HS-27A (cell line): ENCODE measurements around the gene PARVB.

Experiments used
- DNase-seq: peaks from one replicate; pipeline ENCODE4 v3.0.0-alpha.2; 2012; ENCODE audit warnings: low read depth, missing footprints

PARVB gene

DNA sequence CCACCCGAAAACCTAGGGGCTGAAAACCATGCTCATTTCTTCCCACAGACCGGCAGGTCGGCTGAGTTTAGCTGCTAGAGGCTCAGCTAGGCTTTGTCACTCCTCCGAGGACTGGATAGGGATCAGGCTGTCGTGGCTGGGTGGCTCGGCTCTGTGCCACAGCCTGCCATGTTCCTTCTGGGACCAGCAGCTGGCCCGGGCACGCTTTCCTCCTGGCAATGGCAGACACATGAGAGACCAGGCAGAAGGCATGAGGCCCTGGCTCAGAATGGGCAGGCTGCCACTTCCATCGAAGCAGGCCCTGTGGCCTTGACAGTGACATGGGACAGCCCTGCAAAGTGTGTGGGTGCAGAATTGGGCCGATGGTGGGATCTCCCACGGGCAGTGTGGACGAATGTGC lies 177.6 kb downstream of the PARVB start:
- no peak for DNase-seq

DNA sequence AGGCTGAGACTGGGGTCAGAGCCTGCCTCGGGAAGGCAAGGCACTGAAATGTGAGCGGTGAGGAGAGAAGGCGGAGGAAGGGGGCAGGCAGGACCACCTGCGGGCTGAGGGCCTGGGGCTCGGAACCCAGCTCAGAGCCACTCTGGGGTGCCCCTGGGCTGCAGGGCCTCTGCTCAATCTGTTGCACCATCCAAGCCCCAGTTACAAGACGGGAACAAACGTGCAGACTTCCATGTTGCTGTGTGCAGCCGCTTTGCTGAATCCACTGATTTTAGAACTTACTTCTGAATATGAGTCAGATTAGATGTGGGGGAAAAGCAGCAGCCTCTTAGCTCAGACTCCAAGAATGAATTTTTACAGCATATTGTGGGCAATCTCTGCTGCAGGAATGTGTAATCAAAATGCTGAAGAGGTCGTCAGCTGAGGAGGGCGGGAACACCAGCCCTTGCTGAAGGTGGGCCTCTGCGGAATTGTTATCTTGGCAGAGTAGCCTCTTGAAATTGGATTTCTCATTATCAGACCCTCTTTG lies 178.2 kb downstream of the PARVB start:
- no peak for DNase-seq

DNA sequence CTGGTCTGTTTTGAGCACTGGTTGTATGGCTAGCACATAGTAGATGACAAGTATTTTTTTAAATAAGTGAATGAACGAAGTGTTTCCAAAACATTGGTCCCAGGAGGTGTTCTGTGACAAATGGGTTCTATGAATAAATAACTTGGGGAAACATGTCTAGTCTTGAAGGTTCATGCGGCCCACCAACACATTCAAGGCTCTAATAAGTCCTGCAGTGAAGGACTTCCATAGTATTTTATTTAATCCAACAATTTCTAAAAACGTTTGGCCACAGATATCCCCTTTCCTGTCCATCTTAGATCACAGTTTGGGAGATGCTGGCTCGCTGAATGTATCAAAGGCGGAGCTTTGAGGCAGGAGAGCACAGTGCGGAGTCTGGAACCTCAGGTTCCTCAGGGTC lies 179.1 kb downstream of the PARVB start:
- DNase-seq: no peak

DNA sequence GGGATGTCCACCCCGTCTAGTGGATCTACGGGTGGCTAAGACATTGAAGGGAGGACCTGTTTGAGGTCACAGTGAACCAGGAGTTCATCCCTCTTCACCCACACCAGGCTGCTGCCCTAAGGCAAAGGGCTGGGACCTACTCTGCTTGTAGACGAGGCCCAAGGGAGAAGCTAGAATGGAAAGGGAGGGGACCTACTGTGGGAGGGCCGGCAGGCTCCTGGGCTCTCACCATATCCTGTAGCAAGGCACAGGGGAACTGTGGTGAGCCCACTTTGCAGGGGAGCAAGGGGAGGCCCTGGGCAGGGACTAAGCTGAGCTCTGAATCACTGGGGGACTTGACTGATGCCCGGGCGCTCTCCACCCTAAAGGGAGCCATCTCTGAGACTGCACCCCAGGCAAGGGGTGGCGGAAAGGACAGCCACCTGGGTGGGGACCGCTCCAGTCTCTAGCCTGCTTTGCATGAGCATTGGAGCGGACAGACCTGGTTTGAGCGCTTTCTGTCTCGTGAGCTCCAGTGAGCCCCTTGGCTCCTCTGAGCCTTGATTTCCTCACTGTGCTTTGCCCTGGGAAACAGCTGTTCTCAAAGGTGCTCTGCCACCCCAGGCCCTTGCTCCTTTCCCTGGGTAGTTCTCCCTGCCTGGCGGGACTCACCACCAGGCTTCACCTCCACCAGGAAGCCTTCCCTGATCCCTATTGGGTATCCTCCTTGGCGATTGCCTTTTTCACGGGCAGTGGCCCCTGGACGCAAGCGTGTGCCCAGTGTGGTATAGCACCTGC lies 180.8 kb downstream of the PARVB start:
- no peak for DNase-seq

- no peak for DNase-seq
These were observed 181.6 kb downstream of the PARVB start for GRCh38 chr22:44205516-44206329.

DNA sequence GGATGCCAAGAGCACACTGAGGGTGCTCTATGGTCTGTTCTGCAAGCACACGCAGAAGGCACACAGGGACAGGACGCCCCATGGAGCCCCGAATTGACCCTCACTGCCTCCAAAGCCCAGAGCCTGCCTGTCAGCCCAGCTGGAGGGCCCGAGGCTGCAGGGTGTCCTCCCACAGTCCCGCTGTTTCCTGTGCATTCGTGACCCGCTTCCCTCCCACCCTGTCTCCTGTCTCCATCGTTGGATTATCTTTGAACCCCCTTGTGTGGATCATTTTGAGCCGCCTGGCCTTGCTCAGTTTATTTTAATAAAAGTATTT lies 182.2 kb downstream of the PARVB start:
- DNase-seq: no peak

GRCh38 chr22:44206696-44207095 lies 182.6 kb downstream of the PARVB start:
- DNase-seq: no peak

DNA sequence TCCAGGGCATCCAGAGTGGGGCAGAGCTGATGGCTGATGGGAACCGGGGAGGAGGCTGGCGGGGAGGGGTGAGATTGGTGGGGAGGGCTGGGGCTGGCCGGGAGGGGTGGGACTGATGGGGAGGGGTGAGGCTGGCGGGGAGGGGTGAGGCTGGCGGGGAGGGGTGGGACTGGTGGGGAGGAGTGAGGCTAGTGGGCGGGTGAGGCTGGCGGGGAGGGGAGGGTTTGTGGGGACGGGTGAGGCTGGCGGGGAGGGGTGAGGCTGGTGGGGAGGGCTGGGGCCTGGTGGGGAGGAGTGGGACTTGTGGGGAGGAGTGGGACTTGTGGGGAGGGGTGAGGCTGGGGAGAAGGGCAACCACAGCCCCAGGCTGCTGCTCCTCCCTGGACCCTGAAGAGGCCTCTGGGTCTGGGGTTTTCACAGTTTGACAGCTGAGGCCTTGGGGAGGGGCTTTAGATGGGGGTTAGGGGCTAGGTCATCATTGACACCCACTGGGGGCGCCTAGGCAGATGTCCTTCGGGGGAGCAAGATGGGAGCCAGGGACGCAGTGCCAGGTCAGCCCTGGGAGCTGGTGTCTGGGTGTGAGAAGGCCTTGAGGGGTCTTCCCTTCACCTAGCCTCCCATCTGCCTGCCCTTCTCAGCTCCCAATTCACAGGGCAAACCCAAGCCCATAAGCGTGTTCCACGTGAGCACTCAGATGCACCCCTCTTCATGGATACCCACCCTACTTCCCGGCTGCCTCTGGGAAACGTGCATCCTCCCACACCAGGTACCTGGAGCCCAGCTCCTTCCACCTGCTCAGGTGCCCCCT lies 183.3 kb downstream of the PARVB start:
- no peak for DNase-seq

GRCh38 chr22:44207981-44208317 lies 183.8 kb downstream of the PARVB start:
- DNase-seq: no peak

GRCh38 chr22:44209343-44209742 lies 185.2 kb downstream of the PARVB start:
- DNase-seq: no peak

GRCh38 chr22:44210722-44211121 lies 186.6 kb downstream of the PARVB start:
- no peak for DNase-seq

DNA sequence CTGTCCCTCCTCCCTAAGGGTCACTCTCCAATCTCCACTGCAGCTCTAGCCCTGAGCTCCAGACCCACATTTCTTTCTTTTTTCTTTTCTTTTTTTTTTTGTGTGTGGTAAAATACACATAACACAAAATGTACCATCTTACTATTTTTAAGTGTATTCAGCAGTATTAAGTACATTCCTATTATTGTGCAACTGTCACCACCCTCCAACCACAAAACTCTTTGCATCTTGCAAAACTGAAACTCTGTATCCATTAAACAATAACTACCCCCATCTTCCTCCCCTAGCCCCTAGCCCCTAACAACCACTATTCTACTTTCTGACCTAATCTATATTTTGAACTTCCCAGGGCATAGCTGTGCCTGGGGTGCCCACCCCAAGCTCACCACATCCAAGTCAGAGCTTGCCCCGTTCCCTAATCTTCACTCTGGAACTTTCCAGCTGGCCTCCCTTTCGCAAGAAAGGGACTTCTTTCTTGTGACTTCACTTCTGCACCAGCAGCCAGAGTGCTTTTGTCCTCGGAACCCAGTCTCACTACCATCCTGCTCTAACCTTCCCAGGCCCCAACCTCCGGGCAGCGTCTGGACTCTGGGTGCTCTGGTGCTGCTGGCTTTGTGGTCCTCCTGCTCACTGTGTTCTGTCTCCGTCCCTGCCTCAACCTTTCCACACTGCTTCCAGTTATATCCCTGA lies 187.3 kb downstream of the PARVB start:
- DNase-seq: no peak

- no peak for DNase-seq
These were observed 188.1 kb downstream of the PARVB start for GRCh38 chr22:44211946-44212930.

GRCh38 chr22:44212936-44213335 lies 188.8 kb downstream of the PARVB start:
- no peak for DNase-seq

DNA sequence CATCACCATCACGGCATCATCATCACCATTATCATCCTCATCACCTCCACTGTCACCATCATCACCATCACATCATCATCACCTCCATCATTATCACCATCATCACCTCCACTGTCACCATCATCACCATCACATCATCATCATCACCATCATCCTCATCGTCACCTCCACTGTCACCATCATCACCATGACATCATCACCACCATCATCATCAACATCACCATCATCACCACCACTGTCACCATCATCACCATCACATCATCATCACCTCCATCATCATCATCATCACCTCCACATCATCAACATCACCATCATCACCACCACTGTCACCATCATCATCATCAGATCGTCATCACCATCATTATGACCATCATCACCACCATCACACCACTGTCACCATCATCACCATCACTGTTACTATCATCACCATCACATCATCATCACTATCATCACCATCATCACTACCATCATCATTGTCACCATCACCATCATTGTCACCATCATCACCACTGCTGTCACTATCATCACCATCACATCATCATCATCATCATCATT lies 189.5 kb downstream of the PARVB start:
- no peak for DNase-seq

DNA sequence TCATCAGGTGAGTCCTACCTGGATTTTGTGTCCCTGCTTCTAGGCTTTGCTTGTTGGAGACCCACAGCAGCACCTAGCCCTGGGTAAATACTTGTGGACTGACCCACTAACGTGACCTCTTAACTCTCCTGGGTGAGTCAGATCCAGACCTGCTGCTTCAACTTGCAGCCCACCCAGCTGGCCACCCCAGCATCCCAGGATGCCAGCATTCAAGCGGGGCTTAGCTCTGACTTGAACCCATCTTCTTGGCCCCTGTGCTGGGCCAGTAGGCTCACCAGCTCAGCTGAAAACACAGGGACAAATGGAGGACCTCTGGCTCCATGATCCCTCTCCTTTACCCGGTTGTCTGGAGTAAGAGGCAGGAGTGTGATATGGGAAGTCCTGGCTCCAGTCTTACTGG lies 190.1 kb downstream of the PARVB start:
- DNase-seq: no peak

GRCh38 chr22:44214764-44215163 lies 190.7 kb downstream of the PARVB start:
- no peak for DNase-seq

DNA sequence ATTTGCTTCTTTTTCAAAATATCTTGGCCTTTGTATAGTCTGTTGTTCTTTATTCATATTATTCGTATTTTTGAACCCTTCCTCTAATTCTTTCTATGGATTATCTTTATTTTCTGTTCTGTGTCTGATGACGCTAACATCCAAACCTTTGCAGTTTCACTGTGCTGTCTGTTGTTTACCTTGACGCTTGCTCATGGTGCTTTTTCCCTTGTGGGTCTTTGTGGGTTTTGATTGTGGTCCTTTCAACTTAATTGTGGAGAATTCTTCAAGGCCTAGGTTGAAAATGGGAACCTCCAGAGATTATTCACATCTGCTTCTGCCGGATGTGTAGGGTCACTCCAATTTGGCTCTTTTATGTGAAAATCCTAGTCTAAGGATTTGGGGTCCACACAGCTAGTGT lies 191.2 kb downstream of the PARVB start:
- no peak for DNase-seq

- DNase-seq: no peak
These were observed 193.2 kb downstream of the PARVB start for GRCh38 chr22:44217346-44217745.

DNA sequence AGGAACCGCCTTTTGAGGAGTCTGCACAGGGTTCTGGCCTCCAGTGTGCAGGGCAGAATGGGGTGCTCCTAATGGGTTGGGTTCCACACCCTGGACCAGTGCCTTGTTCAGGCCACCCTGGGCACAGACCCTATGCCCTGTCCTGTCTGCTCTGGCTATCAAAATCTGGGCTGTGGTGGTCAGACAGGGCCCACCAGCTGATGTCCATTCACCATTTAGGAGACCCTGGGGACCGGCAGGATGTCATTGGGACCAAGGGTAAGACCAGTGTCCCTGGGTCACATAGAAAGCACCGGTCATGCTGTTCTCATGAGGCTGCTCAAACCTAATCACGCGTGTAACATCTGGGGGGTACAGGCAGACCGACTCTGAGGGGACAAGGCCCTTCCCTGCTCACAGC lies 194.0 kb downstream of the PARVB start:
- DNase-seq: no peak
